ENCODE measurements around the gene SPDEF. TPM values are rescaled to one million over a fixed set of nuclear protein-coding genes. Genes with fewer than 3 reads are reported as not detected.

SPDEF gene
- total and polyA plus RNA-seq, 2 donors (not counting 1 experiment from before 2014, with no cell fraction given) = 0.10 TPM; not detected in 1

DNA sequence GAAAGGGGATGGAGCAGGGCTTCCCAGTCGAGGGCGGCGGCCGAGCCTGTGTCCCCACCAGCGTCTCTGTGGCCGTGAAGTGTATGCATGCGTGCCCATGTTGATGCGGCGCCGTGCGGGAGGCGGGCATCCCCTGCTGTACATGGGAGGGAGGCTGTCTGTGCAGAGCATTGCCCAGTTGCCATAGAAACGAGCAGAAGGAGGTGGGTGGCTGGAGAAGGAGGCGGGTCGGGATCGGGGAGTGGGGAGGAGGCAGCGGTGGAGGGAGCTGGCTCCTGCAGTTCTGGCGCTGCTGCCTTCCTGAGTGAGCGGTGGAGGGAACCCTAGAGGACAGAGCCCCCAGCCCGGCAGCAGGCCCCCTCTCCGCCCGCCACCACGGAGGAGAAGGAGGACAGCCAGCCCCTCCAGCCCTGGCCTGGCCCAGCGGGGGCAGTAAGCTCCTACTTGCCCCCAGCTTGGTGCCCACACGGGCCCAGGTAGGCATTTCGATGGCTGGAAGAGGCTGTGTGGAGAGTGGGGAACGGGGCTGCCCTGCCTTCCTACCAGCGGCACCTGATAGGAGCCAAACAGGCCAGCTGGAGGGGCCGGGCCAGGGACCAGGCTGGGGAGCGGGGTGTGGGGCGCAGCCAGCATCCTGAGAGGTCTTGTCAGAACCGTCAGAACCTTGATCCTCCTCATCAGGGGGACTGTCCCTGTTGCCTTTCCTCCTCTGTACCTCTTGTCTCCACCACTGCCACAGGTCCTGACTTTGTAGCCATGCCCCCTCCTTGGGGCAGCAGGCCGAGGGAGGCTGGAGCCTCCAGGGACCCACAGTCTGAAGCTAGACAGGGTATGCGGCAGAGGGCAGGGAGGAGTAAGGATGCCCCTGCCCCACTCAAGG is 41.3 kb downstream of the SPDEF start:
- DNase-seq = no peak
- H3K9ac ChIP-seq (ENCODE audit: low read length) = no peak overlapping the region

More for the DNA sequence above, 41.3 kb downstream of the SPDEF start:
- ChIA-PET POLR2A (no interaction called here), CTCF (no interaction called here)
- Mint-ChIP-seq H3K27me3 (peaks cover 15% of the 10 kb centered on the region), H3K4me1 (no peaks in the 10 kb centered on the region), H3K4me3 (no peak overlapping the region), H3K9me3 (ENCODE audit: insufficient read depth) (peaks cover 6% of the 10 kb centered on the region), H3K27ac (no peak overlapping the region)
- Histone ChIP-seq H3K27ac (ENCODE audit: low read length in 2 of 2) (no peak overlapping the region), H2AFZ (ENCODE audit: insufficient read depth, low read depth, low read length, poor library complexity, severe bottlenecking) (no peak overlapping the region), H3K9me3 (ENCODE audit: control extremely low read depth in 1 of 3, control insufficient read depth in 2 of 3, insufficient read depth in 1 of 3, low read length in 2 of 3) (peaks cover 0 to 8% (median 4%) of the 10 kb centered on the region in 3 donors), H4K20me1 (ENCODE audit: control insufficient read depth, insufficient read depth, low read length, poor library complexity, severe bottlenecking) (no peaks in the 10 kb centered on the region), H3K4me2 (replicated peaks; ENCODE audit: low read depth, low read length, poor library complexity, severe bottlenecking) (no peak overlapping the region), H3K36me3 (replicated peaks in 1 of 2; ENCODE audit: control extremely low read depth in 1 of 2, control insufficient read depth in 1 of 2, extremely low read depth in 1 of 2, insufficient read depth in 2 of 2, low read length in 1 of 2) (no peaks in the 10 kb centered on the region), H3K79me2 (ENCODE audit: control insufficient read depth, insufficient read depth, low read length) (no peaks in the 10 kb centered on the region), H3K27me3 (replicated peaks in 1 of 4; ENCODE audit: control extremely low read depth in 1 of 4, control insufficient read depth in 3 of 4, insufficient read depth in 4 of 4, low read length in 3 of 4) (peaks cover 0 to 10% (median 0%) of the 10 kb centered on the region in 4 experiments), H3K4me3 (ENCODE audit: control extremely low read depth in 1 of 5, extremely low read depth in 1 of 5, insufficient read depth in 1 of 5, low read depth in 2 of 5, low read length in 4 of 5) (no peak overlapping the region), H3K4me1 (ENCODE audit: control insufficient read depth in 2 of 2, insufficient read depth in 2 of 2, low read length in 2 of 2) (no peaks in the 10 kb centered on the region)
- no peak for ATAC-seq (ENCODE audit: low read depth)
- no peak for TF ChIP-seq EZH2 (IDR thresholded peaks at IDR 0.05; ENCODE audit: borderline replicate concordance, insufficient read depth, low read depth, low read length, poor library complexity, severe bottlenecking)
- TF ChIP-seq CTCF (IDR thresholded peaks at IDR 0.05) = no peak
- intact Hi-C loops (cut with micrococcal nuclease) = no loop called here
- 50% methylated on average over 33 of the region's 34 CpGs for WGBS (ENCODE audit: insufficient coverage)

Data from B cell (primary cell).